ENCODE results near the gene OPA1.

Gene OPA1, protein sequence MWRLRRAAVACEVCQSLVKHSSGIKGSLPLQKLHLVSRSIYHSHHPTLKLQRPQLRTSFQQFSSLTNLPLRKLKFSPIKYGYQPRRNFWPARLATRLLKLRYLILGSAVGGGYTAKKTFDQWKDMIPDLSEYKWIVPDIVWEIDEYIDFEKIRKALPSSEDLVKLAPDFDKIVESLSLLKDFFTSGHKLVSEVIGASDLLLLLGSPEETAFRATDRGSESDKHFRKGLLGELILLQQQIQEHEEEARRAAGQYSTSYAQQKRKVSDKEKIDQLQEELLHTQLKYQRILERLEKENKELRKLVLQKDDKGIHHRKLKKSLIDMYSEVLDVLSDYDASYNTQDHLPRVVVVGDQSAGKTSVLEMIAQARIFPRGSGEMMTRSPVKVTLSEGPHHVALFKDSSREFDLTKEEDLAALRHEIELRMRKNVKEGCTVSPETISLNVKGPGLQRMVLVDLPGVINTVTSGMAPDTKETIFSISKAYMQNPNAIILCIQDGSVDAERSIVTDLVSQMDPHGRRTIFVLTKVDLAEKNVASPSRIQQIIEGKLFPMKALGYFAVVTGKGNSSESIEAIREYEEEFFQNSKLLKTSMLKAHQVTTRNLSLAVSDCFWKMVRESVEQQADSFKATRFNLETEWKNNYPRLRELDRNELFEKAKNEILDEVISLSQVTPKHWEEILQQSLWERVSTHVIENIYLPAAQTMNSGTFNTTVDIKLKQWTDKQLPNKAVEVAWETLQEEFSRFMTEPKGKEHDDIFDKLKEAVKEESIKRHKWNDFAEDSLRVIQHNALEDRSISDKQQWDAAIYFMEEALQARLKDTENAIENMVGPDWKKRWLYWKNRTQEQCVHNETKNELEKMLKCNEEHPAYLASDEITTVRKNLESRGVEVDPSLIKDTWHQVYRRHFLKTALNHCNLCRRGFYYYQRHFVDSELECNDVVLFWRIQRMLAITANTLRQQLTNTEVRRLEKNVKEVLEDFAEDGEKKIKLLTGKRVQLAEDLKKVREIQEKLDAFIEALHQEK

DNA sequence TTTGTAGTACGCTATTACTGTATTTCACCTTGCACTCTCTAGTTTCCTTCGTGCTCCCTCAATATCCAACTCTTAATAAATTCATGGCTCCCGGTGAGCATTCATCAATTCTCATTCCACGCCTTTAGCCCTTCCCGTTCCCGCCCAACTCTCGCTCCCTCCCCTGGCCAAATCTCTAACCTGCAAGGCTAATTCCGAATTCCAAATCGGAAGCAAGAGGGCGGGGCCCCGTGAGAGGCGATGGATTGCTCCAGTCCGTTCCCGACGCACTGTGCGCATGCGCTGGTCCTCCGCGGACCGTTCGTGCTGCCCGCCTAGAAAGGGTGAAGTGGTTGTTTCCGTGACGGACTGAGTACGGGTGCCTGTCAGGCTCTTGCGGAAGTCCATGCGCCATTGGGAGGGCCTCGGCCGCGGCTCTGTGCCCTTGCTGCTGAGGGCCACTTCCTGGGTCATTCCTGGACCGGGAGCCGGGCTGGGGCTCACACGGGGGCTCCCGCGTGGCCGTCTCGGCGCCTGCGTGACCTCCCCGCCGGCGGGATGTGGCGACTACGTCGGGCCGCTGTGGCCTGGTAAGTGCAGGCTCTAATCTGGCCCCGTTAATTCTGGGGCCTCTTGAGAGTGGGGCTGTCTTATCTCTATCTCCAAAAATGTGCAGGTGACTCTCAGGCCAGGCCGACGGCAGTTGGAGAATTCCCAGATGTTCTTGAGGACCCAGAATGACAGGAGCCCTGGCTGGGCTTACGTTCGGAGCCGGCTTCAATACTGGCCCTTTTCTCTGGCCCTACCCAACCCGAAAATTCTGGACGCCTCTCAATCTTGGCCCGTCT, at the start of gene OPA1:
OPA1 (plus strand) TSS at position 368 of the 827 bp plus-strand sequence; CDS start at position 538, 170 bp downstream.
- peak; percentile 96 for DNase-seq

DNA sequence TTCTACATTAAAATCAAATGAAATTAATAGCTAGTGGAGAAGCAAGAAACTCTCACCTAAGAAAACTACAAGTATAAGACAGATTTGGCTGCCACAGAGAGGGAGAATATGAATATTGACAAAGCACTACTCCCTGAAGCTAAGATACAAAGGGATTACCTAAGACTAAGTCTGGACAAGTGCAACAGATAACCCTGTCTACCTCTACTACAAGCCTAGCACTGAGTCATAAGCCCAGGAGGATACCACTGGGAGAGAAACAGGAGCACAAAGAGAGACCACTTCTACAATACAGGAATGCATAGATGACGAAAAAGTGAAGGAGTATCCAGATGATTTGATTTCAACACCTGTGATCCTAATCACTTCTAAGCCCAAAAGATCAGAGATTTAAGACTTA, 48.7 kb upstream of the OPA1 start:
- no peak for DNase-seq

DNA sequence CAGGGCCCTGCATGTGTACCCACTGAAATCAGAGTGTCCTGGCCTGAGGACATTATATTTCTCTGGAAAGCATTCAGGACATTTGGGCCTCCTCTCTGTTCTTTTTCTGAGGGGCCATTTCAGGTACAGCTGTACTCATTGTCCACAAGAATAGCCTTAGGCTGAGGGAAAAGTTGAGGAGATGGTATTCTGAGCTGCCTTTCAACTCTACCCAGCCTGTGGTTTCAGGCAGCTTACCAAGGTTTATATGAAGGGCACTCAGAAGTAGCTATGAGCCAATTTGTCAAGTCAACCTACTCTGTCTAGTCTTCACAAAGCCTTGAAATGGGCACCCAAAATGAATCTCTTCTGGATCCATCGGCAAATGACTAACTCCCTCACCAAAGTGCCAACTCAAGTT, 47.7 kb upstream of the OPA1 start:
- no peak for DNase-seq

DNA sequence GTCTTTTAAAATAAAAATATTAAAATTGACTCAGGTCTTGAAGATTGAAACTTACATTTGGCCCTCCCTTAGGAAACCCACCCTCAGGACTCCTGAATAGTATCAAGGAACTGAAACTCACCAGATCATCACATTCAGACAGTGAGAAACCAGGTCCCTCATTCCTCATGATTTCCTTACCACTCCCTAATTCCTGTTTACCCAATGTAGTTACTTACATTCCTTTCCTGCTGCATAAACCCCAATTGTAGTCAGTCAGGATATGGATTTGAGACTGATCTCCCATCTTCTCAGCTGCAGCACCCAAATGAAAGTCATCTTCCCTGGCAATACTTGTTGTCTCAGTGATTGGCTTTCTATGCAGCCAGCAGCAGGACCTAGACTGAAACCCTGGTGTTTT, 46.9 kb upstream of the OPA1 start:
- no peak for DNase-seq

DNA sequence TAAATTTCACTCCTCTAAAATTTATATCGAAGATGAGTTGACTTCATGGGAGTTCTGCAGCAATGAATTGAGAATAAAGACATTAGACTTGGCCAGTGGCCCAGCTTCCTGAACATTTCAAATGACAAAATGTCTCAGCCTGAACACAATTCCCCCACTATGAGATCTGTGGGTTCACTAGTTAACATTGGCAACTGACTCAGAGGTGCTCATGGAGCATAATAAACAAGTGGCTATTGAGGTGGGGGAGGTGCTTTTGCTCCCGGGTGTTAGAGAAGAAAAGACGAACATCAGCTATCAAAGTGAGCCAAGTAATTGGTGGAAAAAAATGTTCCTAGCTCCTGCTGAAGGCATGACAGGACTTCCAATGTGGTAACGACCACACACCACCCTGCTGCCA, 44.6 kb upstream of the OPA1 start:
- DNase-seq: no peak

DNA sequence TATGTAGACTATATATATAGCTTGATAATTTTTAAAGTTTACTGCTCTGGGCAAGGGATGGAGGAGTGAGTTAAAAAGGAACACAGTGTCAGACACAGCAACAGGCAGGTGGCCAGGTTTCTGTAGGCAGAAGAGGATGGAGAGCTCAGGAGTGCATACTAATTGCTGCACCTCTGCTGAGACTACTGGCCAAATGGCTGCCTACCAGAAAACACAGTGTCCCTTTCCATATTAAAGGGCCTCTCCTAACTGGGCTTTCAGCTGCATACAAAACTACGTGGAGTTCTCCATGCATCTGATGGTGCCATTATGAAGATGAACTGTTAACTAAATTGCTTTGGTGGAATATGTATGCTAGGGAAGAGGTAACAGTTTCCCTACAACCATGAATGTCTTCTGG, 40.1 kb upstream of the OPA1 start:
- DNase-seq: no peak

DNA sequence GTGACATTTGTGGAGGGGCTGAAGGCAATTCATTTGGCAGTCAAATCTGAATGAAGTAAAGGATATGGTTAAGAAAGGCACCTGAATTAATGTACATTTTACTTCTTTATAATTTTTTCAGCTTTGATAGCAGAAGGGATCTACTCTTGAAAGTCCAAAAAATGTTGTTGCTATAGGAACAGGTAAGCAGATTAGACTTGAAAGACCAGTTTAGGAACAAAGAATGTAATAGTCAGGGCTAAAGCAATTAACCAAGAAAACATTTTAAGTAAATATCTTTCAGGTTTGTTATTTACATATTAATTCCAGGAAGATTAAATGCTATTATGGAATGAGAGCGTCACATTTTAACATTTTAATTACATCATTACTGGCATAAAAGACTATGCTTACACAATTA, 39.4 kb upstream of the OPA1 start:
- no peak for DNase-seq

DNA sequence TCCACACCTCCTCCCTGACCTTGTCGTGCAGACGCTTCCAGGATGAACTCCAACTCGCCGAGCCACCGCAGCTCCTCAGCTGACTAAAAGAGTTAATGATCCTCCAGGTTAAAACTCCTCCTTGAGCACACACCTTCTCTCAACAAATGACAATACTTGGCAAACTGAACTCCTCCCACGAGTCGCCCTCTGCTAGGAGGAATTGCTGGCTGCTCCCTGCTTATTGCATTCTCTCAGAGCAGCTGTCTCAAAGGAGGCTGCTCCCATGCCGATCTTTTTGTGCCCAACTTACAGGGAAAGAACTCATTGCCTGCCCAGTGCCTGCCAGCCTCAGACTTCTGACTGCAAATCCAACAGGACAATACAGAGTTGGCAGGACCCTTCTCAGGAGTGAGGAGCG, 38.2 kb upstream of the OPA1 start, which contains the start of gene ATP13A4:
ATP13A4 (minus strand) TSS at position 85 of the 400 bp plus-strand sequence. CDS start 96 bp downstream, outside the sequence.
- DNase-seq: no peak

DNA sequence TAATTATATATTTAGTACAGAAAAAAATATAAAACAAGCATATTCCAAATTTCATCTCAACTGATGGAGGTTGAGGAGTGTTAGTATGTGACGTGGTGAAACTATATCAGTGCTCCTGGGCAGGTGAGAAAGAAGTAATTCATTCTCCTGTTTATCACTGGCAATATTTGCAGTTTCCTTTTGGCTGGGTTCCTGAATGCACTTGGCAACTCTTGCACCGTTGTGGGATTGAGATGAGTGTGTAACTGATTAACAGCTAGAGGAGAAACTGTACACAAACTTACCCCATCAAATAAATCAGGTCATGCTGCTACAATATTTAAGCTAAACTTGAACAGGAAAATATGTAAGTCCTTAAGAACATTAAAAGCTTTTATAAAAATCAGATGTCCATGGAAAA, 36.2 kb upstream of the OPA1 start:
- DNase-seq: no peak

DNA sequence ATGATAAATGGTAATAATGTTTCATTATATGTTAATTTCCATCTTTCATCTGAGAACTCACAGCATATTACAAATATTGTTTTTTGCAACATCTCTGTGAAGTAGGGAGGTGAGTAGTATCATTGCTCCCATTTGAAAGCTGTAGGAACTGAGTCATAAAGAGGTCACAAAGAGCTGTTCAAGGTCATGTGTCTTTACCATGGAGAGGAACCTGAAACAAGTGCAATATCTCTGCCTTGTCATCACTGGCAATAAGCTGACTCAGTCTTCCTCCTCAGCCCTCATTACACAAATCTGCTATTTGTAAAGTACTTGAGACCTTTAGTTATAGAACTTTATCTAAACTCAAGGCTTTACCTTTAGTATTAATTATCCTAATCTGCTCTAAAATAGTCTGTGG, 33.9 kb upstream of the OPA1 start:
- peak; percentile 20 for DNase-seq

DNA sequence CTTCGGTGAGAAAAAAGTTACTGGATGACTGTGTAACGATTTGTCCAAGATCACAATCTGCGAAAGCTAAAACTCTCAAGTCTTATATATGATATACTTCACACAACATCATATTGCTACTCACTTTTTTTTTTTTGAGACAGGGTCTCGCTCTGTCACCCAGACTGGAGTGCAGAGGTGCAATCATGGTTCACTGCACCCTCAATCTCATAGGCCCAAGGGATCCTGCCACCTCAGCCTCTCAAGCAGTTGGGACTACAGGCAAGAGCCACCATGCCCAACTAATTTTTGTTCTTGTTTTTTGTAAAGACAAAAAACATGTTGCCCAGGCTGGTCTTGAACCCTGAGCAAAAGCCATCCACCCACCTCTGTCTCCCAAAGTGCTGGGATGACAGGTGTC, 32.9 kb upstream of the OPA1 start:
- DNase-seq: no peak

DNA sequence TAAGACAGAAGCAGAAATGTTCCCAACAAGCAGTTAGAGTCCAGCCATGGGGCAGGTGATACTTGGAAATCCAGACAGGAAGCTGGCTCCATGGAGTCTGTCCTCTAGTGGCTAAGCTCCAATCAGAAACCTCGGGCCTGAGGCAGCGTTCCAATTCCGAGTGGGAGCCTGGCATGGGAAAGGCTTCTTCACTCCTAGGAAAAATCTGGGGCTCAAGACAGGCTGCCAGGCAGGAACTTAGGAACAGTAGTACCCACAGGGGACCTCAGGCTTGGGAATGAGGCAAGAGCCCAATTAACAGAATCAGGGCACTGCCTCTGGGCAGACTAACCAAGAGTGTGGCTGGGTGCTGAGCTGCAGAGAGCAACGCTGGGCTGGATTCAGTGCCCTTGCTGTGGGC, 32.1 kb upstream of the OPA1 start:
- DNase-seq: no peak

DNA sequence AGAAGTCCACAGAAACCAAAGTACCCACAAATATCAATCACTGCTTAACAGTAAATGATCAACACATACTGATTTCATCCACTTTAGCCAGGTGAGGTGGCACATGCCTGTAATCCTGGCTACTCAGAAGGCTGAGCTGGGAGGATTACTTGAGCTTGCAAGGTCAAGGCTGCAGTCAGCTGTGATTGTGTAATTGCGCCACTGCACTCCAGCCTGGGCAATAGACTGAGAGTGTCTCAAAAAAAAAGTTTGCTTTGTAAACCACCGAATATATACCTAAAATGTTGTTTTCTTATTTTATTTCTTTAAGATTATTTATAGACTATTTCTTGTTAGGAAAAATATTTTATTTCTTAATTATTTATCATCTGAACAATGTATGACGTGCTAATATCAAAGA, 29.6 kb upstream of the OPA1 start:
- no peak for DNase-seq

DNA sequence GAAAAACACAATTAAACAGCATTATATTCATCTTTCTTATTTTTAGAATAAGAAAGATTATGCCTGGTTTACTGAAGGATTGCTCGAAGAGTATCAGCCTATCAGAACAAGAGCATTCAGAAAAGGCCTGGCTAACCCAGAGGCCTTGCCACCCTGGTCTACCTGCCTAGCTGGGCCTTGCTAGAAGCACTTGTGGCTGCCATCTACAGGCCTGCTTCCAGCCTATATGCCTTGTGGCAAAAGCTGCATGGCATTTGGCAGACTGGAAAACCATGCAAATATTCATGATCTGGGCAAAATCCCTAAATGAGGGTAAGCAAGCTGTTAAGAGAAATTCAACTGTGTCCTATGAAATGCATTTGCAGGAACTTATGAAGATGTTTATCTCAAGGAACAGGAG, 29.0 kb upstream of the OPA1 start:
- no peak for DNase-seq

DNA sequence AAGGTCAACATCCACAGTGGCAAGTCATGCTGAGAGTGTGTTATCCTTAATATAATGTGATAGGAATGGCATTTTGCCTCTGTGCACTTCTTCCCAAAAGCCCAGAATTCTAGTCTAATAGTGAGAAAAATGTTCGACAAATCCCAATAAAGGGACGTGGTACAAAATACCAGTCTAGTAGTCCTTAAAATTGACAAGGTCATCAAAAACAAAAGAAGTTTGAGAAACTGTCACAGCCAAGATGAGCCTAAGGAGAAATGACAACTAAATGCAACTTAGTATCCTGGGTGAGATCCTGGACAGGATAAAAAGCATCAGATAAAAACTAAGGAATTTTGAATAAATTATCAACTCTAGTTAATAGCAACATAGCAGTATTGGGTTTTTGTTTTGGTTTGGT, 23.9 kb upstream of the OPA1 start:
- no peak for DNase-seq

DNA sequence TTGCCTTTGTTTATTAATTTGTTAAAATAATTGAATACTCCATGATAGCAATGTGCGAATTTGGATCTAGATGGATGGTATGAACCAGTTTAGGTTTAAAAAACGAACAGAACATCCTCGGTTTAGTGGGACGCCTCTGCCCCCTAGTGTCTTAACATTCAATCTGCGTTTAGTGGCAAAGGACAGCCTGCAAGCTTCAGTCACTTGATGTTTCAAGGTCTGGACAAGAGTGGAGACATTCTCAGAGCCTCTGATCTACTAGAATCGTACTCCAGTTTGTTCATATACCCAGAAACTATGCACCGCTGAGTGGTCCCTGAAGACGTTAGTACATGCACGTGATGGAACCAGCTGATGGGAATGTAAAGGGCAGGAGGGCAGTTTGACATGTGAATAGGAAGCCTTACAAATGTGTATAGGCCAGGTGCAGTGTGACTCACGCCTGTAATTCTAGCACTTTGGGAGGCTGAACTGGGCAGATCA, 20.5 kb upstream of the OPA1 start:
- DNase-seq: peak; percentile 66

DNA sequence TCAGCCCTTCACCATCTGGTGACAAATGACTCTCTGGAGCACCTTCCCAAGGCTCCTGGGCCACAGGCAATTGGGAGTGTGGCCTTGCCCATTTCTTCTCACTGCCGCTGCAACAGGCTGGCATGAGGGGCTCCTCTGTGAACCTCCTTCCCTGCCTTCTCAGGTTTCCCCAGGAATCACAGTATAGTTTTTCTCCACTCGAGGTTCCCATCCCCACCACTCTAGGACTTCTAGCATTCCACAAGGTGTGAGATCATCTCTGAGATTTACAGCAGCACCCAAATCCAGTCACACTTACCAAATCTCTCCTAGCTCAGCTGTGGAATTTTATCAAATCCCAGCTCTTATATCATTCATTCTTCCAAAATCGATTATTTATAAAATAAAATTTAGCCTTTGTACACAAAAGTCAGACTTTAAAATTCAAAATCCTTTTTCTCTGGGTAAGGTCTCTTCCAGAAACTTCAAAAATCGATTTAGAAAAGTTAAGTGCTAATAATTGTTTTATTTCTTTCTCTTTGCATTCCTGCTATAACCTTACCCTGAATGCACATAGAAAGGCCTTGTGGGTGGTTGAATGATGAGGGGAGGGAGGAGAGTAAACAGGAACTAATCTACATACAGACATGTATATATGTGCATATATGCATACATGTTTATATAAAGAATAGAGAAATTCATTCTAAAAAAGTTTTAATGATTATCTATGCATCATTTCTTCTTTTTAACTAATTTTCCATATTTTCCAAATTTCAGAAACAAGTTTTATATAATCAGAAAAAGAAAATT, 19.4 kb upstream of the OPA1 start:
- no peak for DNase-seq

DNA sequence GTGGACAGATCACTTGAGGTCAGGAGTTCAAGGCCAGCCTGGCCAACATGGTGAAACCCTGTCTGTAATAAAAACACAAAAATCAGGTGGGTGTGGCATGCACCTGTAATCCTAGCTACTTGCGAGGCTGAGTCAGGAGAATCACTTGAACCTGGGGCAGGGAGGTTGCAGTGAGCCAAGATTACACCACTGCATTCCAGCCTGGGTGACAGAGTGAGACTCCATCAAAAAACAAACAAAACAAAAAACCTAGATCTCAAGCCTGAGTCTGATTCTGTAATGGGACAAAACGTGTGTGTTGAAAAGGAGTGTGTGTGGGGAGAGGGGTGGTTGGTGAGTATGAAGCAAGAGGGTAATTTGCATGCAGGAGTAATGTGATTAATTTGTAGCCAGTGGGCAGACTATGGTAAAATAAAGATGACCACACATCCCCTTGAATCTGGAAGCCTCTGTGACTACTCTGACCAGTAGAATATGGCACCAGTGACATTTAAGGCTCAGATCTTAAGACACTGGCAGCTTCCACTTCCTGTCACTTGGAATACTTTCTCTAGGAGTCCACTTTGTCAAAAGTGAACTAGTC, 18.4 kb upstream of the OPA1 start:
- no peak for DNase-seq

DNA sequence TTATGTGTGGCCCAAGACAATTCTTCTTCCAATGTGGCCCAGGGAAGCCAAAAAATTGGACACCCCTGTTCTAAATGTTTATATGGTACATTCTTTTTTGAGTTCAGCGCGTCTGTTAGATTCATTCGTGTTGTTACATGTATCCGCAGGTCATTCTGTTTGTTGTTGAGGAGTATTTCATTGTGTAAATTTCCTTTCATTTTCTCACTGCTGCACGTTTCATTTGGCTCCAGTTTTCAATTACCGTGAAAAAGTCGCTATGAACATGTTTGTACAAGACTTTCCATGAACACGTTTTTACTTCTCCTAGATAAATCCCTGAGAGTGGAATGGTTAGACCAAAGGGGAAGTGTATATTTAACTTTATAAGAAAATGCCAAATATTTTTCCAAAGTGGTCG, 7.5 kb upstream of the OPA1 start:
- no peak for DNase-seq

DNA sequence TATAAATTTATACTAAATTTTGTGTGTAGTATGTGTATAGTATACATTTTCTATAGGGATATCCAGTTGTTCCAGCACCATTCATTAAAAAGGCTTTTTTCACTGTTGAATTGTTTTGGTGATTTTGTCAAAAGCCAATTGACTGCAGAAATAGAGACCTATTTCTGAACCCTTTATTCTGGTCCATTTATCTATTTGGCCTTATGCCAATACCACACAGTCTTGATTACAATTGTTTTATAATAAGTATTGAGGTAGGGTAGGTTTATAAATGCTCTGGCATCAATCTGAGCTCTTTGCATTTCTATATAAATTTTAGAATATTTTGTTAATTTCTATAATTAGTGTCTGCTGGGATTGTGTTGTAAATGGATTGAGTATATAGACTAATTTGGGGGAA, 6.5 kb upstream of the OPA1 start:
- DNase-seq: no peak

DNA sequence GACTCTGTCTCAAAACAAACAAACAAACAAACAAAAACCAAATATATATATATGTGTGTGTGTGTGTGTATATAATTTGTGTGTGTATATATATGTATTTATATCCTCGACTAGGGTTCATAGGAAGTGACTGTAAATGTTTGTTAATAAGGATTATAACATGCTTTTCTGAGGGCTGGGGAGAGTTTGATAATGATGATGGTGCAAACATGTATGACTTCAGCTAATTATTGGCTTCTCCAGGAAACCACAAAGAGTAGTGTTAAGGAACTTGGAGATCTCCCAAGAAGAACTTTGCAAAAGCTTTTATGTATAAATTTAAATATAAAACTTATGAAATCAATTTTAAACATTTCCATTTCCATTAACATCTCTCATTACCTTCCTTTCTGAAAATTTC, 3.9 kb upstream of the OPA1 start:
- DNase-seq: no peak

DNA sequence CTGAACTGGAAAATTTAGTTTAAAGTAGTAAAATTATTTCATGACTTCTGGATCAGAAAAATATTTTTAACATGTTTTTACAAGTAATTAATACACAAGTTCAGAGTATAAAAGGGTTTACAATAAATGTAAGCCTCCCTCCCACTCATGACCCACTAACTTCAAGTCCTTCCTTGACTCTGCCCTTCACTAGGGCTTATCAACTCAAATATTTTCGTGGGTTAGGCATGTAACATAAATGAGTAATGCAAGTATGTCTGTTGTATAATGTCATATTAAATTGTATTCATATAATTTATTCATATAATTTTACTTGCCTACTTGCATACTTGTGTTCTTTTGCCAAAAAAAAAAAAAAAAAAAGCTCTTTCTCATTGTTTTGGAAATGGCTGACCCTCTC, 3.4 kb upstream of the OPA1 start:
- DNase-seq: no peak
